Lower leg skin (tissue), 3 donors: ENCODE results near the gene DNAJC24.

Experiments
- POLR2A ChIP-seq, 2 donors: fragments of 450-650 bp; IDR thresholded peaks; one replicate each; pipeline ENCODE4 v1.6.1; 2016 to 2017; ENCODE audit warnings: antibody characterized with exemption in 2 of 2, mild to moderate bottlenecking in 1 of 2, moderate library complexity in 1 of 2
- TF ChIP-seq, protein P1 (sequence below), 3 donors: fragments of 450-650 bp; IDR thresholded peaks; one replicate each; pipeline ENCODE4 v1.5.1; 2016; ENCODE audit warnings: antibody characterized with exemption in 3 of 3, mild to moderate bottlenecking in 3 of 3, moderate library complexity in 2 of 3

DNA sequence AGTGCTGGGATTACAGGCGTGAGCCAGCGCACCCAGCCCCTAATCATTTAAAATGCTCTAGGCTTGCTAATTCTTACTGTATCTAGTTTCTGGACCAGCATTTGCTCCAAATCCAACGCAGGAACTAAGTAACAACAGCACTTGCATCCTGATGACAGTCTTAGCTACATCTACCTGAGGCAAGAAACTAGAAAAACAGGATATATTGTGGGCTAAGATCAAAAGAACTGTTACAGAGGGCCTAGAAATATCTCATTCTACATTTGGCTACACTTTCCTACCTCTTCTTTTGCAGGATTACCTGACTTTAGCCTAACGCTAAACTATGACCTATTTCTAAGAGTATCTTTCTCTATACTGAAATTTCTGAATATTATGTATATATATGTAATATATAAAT, 7.9 kb upstream of the DNAJC24 start:
- TF ChIP-seq POLR2A (IDR thresholded peaks at IDR 0.05) = no peak
- TF ChIP-seq, protein P1, sequence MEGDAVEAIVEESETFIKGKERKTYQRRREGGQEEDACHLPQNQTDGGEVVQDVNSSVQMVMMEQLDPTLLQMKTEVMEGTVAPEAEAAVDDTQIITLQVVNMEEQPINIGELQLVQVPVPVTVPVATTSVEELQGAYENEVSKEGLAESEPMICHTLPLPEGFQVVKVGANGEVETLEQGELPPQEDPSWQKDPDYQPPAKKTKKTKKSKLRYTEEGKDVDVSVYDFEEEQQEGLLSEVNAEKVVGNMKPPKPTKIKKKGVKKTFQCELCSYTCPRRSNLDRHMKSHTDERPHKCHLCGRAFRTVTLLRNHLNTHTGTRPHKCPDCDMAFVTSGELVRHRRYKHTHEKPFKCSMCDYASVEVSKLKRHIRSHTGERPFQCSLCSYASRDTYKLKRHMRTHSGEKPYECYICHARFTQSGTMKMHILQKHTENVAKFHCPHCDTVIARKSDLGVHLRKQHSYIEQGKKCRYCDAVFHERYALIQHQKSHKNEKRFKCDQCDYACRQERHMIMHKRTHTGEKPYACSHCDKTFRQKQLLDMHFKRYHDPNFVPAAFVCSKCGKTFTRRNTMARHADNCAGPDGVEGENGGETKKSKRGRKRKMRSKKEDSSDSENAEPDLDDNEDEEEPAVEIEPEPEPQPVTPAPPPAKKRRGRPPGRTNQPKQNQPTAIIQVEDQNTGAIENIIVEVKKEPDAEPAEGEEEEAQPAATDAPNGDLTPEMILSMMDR (IDR thresholded peaks at IDR 0.05) = no peak
